ENCODE results near the gene PTPRCAP. TPM values are rescaled to one million over a fixed set of nuclear protein-coding genes. Genes with fewer than 3 reads are reported as not detected.

PTPRCAP gene
- total RNA-seq, 6 donors from 2014 or later = 12.8 to 34.0 (median 18.0) TPM

GRCh38 chr11:67433536-67434394 is 3.7 kb downstream of the PTPRCAP start:
- H3K9me3 ChIP-seq = no peaks in the 10 kb centered on the region
- TF ChIP-seq CTCF (IDR thresholded peaks at IDR 0.05) = no peak
- no peak for TF ChIP-seq POLR2A (IDR thresholded peaks at IDR 0.05)
- TF ChIP-seq POLR2AphosphoS5 (IDR thresholded peaks at IDR 0.05) = no peak
- no peak for TF ChIP-seq EP300 (IDR thresholded peaks at IDR 0.05)
- peaks cover 10 to 28% (median 11%) of the 10 kb centered on the region in 4 donors for H3K4me1 ChIP-seq
- no peak overlapping the region for H3K4me3 ChIP-seq
- peaks cover 4 to 72% (median 65%) of the 10 kb centered on the region in 4 donors for H3K36me3 ChIP-seq
- 83 to 92% methylated on average over 10 to 18 of the region's 22 CpGs for WGBS, 2 donors
- DNase-seq (peak in 1 of 2 donors; percentile 75), ATAC-seq (ENCODE audit: low FRiP score in 2 of 2) (no peak)
- H3K27ac ChIP-seq = no peak overlapping the region
- H3K27me3 ChIP-seq = no peaks in the 10 kb centered on the region

GRCh38 chr11:67432655-67433349 is 4.7 kb downstream of the PTPRCAP start:
- no peaks in the 10 kb centered on the region for H3K27me3 ChIP-seq
- DNase-seq (peak in 1 of 2 donors; percentile 61), ATAC-seq (ENCODE audit: low FRiP score in 2 of 2) (no peak)
- WGBS, 2 donors = 87 to 94% methylated on average over 9 to 22 of the region's 22 CpGs
- TF ChIP-seq POLR2AphosphoS5 (IDR thresholded peaks at IDR 0.05) = no peak
- TF ChIP-seq CTCF (IDR thresholded peaks at IDR 0.05) = no peak
- no peak for TF ChIP-seq EP300 (IDR thresholded peaks at IDR 0.05)
- no peak for TF ChIP-seq POLR2A (IDR thresholded peaks at IDR 0.05)
- H3K4me3 ChIP-seq = no peak overlapping the region
- H3K36me3 ChIP-seq = peaks cover 4 to 63% (median 58%) of the 10 kb centered on the region in 4 donors
- H3K27ac ChIP-seq = no peak overlapping the region
- H3K9me3 ChIP-seq = no peaks in the 10 kb centered on the region
- H3K4me1 ChIP-seq = peaks cover 10 to 29% (median 12%) of the 10 kb centered on the region in 4 donors

GRCh38 chr11:67431346-67432249 is 5.9 kb downstream of the PTPRCAP start:
- TF ChIP-seq POLR2A (IDR thresholded peaks at IDR 0.05) = no peak
- TF ChIP-seq POLR2AphosphoS5 (IDR thresholded peaks at IDR 0.05) = no peak
- no peak for TF ChIP-seq EP300 (IDR thresholded peaks at IDR 0.05)
- no peak for TF ChIP-seq CTCF (IDR thresholded peaks at IDR 0.05)
- Histone ChIP-seq H3K27me3 (no peaks in the 10 kb centered on the region), H3K9me3 (no peaks in the 10 kb centered on the region), H3K4me1 (peaks cover 14 to 36% (median 17%) of the 10 kb centered on the region in 4 donors), H3K36me3 (peaks cover 4 to 56% (median 53%) of the 10 kb centered on the region in 4 donors), H3K27ac (no peak overlapping the region), H3K4me3 (no peak overlapping the region)
- DNase-seq (peak in 1 of 2 donors; percentile 70), ATAC-seq (ENCODE audit: low FRiP score in 2 of 2) (no peak)
- 92 to 93% methylated on average over 22 to 24 of the region's 24 CpGs for WGBS, 2 donors

GRCh38 chr11:67429722-67430121 is 7.8 kb downstream of the PTPRCAP start:
- DNase-seq = no peak
- peaks cover 14 to 24% (median 17%) of the 10 kb centered on the region in 4 donors for H3K4me1 ChIP-seq
- peak overlapping the region in 1 of 4 donors; percentile 97 for H3K4me3 ChIP-seq
- no peaks in the 10 kb centered on the region for H3K9me3 ChIP-seq
- 78 to 85% methylated on average over 11 of the region's 11 CpGs for WGBS, 2 donors
- peaks cover 4 to 41% (median 37%) of the 10 kb centered on the region in 4 donors for H3K36me3 ChIP-seq
- TF ChIP-seq POLR2AphosphoS5 (IDR thresholded peaks at IDR 0.05) (no peak), POLR2A (IDR thresholded peaks at IDR 0.05) (no peak), CTCF (IDR thresholded peaks at IDR 0.05) (no peak), EP300 (IDR thresholded peaks at IDR 0.05) (no peak)
- no peak for ATAC-seq (ENCODE audit: low FRiP score in 2 of 2)
- H3K27ac ChIP-seq = no peak overlapping the region
- H3K27me3 ChIP-seq = no peaks in the 10 kb centered on the region
